ENCODE results near the gene UNC5B. TPM values are rescaled to one million over a fixed set of nuclear protein-coding genes. Genes with fewer than 3 reads are reported as not detected.

Gene UNC5B
- total RNA-seq, 1 donor from 2014 or later = 0.63 TPM

DNA sequence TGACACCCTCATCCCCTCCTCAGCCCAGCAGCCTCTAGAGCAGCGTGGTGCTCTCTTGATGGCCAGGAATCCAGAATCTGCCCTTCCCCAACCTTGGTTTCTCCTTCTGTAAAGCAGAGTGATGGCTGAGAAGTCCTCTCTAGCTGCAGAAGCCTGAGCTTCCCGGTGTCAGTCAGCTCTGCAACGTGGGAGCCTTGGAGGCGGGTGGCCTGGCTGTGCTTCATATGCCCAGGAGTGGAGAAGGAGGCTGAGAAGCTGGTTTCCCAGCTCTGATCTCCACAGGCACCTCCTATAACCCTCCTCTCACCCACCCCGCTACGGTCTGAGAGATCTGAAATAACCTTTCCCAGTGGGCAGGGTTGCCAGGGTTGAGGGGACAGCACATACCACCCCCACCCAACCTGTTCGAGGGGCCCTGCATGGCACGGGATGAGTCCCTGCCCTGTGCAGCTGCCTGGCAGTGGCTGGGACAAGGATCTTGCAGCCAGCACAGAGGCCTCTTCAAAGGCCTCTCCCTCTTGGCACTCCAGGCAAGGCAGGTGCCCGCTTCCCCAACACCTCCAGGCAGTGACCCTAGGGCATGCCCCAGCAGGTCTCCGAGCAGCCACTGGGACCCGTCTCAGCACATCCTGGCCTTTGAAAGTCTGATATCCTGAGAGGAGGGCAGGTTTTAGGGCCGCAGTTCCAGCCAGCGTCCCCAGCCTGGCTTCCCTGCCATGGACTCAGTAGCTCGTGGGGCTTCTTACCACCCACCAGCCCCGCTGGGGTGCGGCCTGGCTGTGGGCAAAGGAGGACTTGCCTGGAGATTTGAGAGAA is 88.4 kb downstream of the UNC5B start:
- no peak for DNase-seq (ENCODE audit: low read depth)
- H3K4me3 ChIP-seq (ENCODE audit: low read depth, low read length) = no peak overlapping the region
- TF ChIP-seq, protein P1, sequence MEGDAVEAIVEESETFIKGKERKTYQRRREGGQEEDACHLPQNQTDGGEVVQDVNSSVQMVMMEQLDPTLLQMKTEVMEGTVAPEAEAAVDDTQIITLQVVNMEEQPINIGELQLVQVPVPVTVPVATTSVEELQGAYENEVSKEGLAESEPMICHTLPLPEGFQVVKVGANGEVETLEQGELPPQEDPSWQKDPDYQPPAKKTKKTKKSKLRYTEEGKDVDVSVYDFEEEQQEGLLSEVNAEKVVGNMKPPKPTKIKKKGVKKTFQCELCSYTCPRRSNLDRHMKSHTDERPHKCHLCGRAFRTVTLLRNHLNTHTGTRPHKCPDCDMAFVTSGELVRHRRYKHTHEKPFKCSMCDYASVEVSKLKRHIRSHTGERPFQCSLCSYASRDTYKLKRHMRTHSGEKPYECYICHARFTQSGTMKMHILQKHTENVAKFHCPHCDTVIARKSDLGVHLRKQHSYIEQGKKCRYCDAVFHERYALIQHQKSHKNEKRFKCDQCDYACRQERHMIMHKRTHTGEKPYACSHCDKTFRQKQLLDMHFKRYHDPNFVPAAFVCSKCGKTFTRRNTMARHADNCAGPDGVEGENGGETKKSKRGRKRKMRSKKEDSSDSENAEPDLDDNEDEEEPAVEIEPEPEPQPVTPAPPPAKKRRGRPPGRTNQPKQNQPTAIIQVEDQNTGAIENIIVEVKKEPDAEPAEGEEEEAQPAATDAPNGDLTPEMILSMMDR (conservative IDR thresholded peaks at IDR 0.05; ENCODE audit: low read depth, low read length) = no peak

GRCh38 chr10:71301371-71301916 is 89.1 kb downstream of the UNC5B start:
- TF ChIP-seq, protein P1 (conservative IDR thresholded peaks at IDR 0.05; ENCODE audit: low read depth, low read length) = no peak
- no peak overlapping the region for H3K4me3 ChIP-seq (ENCODE audit: low read depth, low read length)
- no peak for DNase-seq (ENCODE audit: low read depth)

DNA sequence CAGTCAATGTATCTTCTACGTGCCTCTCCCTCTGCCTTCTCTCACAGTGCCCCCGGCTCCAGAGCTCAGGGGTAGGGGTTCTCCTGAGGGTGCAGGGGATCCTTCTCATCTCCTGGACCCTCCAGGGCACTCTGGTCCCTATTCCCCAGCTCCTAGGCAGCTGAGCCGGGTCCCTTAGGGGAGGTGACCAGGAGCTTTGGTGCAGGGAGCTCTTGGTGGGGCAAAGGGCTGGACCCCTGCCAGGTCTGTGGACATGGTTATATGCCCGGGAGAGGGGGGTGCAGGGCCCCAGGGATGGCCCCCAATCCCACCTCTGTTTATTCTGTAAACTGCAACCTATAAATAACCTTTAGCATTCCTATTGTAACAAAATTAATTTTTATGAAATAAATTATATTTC is 90.1 kb downstream of the UNC5B start:
- H3K4me3 ChIP-seq (ENCODE audit: low read depth, low read length) = no peak overlapping the region
- no peak for DNase-seq (ENCODE audit: low read depth)
- TF ChIP-seq, protein P1 (conservative IDR thresholded peaks at IDR 0.05; ENCODE audit: low read depth, low read length) = no peak

GRCh38 chr10:71302874-71303568 is 90.7 kb downstream of the UNC5B start:
- H3K4me3 ChIP-seq (ENCODE audit: low read depth, low read length) = no peak overlapping the region
- TF ChIP-seq, protein P1 (conservative IDR thresholded peaks at IDR 0.05; ENCODE audit: low read depth, low read length) = peak; percentile 69
- peak; percentile 19 for DNase-seq (ENCODE audit: low read depth)

DNA sequence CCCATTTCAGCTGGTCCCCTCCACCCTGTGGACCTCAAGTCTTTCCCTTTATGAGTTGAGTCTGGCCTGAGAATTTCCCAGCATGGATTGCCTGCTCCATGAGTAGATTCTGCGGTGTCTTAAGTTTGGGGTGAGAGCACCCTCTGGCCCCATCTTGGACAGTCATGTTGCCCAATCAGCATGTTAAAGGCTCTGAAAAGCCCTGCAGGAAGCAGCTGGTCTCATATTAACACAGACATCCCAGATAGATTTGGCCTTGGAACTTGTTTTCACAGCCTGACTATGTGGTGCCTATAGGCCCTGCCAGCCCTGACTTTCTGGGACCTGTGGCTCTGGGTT is 91.2 kb downstream of the UNC5B start:
- DNase-seq (ENCODE audit: low read depth) = no peak
- TF ChIP-seq, protein P1 (conservative IDR thresholded peaks at IDR 0.05; ENCODE audit: low read depth, low read length) = no peak
- H3K4me3 ChIP-seq (ENCODE audit: low read depth, low read length) = no peak overlapping the region

- no peak for DNase-seq (ENCODE audit: low read depth)
- TF ChIP-seq, protein P1 (conservative IDR thresholded peaks at IDR 0.05; ENCODE audit: low read depth, low read length) = no peak
- no peak overlapping the region for H3K4me3 ChIP-seq (ENCODE audit: low read depth, low read length)
These were observed 92.5 kb downstream of the UNC5B start for GRCh38 chr10:71304914-71305313.

All from epithelial cell of proximal tubule (primary cell).